CD14-positive monocyte (primary cell): ENCODE measurements around the gene STRAP. TPM values are rescaled to one million over a fixed set of nuclear protein-coding genes. Genes with fewer than 3 reads are reported as not detected.
A peak's percentile ranks its signal among the peaks of the same experiment; 100 is the strongest.

Source experiments
- DNase-seq, 3 donors: peaks; one replicate each; pipeline ENCODE4 v3.0.0-alpha.2; 2011 to 2022
- H2AFZ ChIP-seq: 2 replicates; pipeline ENCODE4 v1.6.0; 2012; ENCODE audit warnings: mild to moderate bottlenecking, low read depth, low read length, inconsistent platforms; ENCODE audit not compliant: insufficient read depth, poor library complexity, severe bottlenecking
- H3K27ac ChIP-seq, 2 donors: 1 replicate in 1 of 2; 2 replicates in 1 of 2; pipeline ENCODE4 v1.5.1; 2012 to 2013; ENCODE audit warnings: low read length in 2 of 2, control low read depth in 1 of 2, inconsistent platforms in 1 of 2, low read depth in 1 of 2, mild to moderate bottlenecking in 1 of 2
- H3K27me3 ChIP-seq, 2 donors: one replicate each; pipeline versions ENCODE4 v1.6.0 to v1.6.1; 2011 to 2013; ENCODE audit warnings: low read length in 2 of 2; ENCODE audit not compliant: control insufficient read depth in 2 of 2, insufficient read depth in 2 of 2
- H3K36me3 ChIP-seq, 2 donors: replicated peaks in 1 of 2; 1 replicate in 1 of 2; 2 replicates in 1 of 2; pipeline versions ENCODE4 v1.5.1 to v1.6.1; 2012 to 2013; ENCODE audit warnings: low read length in 2 of 2, control low read depth in 1 of 2, inconsistent platforms in 1 of 2, mild to moderate bottlenecking in 1 of 2; ENCODE audit not compliant: insufficient read depth in 2 of 2, control insufficient read depth in 1 of 2
- H3K4me1 ChIP-seq, 2 donors: 1 replicate in 1 of 2; 2 replicates in 1 of 2; pipeline versions ENCODE4 v1.5.1 to v1.6.1; 2012 to 2013; ENCODE audit warnings: low read length in 2 of 2, control low read depth in 1 of 2, inconsistent platforms in 1 of 2, mild to moderate bottlenecking in 1 of 2, moderate library complexity in 1 of 2; ENCODE audit not compliant: insufficient read depth in 2 of 2, control insufficient read depth in 1 of 2
- H3K4me2 ChIP-seq: replicated peaks from 2 replicates; pipeline ENCODE3; 2012; ENCODE audit warnings: low read length, moderate library complexity, mild to moderate bottlenecking; ENCODE audit not compliant: poor library complexity, severe bottlenecking; ENCODE audit errors: extremely low read depth
- H3K4me3 ChIP-seq, 3 experiments: fragments of 200-600 bp in 1 of 3; sonication (generic) in 1 of 3; replicated peaks in 1 of 3; 1 replicate in 2 of 3; 2 replicates in 1 of 3; pipeline ENCODE4 v1.5.1; 2011 to 2013; ENCODE audit warnings: low read length in 3 of 3, mild to moderate bottlenecking in 3 of 3, control low read depth in 2 of 3, low read depth in 2 of 3, inconsistent platforms in 1 of 3, moderate library complexity in 1 of 3
- H3K79me2 ChIP-seq: 2 replicates; pipeline ENCODE4 v1.6.0; 2012; ENCODE audit warnings: mild to moderate bottlenecking, control low read depth, inconsistent platforms, low read length, moderate library complexity; ENCODE audit not compliant: insufficient read depth
- H3K9ac ChIP-seq: 2 replicates; pipeline ENCODE4 v1.6.0; 2017; ENCODE audit warnings: low read length, mild to moderate bottlenecking; ENCODE audit not compliant: insufficient read depth, poor library complexity, severe bottlenecking
- H3K9me3 ChIP-seq, 2 donors: replicated peaks in 1 of 2; 1 replicate in 1 of 2; 2 replicates in 1 of 2; pipeline versions ENCODE4 v1.5.1 to v1.6.1; 2012 to 2013; ENCODE audit warnings: low read length in 2 of 2, control low read depth in 1 of 2; ENCODE audit not compliant: control insufficient read depth in 1 of 2, insufficient read depth in 1 of 2
- H4K20me1 ChIP-seq: 2 replicates; pipeline ENCODE4 v1.6.0; 2012; ENCODE audit warnings: mild to moderate bottlenecking, low read length, control low read depth, moderate library complexity; ENCODE audit not compliant: insufficient read depth
- H3K27ac Mint-ChIP-seq, 7 donors: one replicate each; pipeline ENCODE4 v1.8.0; 2020; ENCODE audit warnings: mild to moderate bottlenecking in 7 of 7, mixed read lengths in 7 of 7, moderate library complexity in 6 of 7, inconsistent platforms in 2 of 7
- H3K27me3 Mint-ChIP-seq, 3 donors: one replicate each; pipeline ENCODE4 v1.8.0; 2021 to 2022; ENCODE audit warnings: low read depth in 3 of 3, mild to moderate bottlenecking in 3 of 3, mixed read lengths in 3 of 3, moderate library complexity in 3 of 3, inconsistent platforms in 1 of 3
- H3K36me3 Mint-ChIP-seq, 2 donors: one replicate each; pipeline ENCODE4 v1.8.0; 2020; ENCODE audit warnings: mixed read lengths in 2 of 2, inconsistent platforms in 1 of 2, mild to moderate bottlenecking in 1 of 2
- H3K4me1 Mint-ChIP-seq: one replicate; pipeline ENCODE4 v1.8.0; 2020; ENCODE audit warnings: mild to moderate bottlenecking, mixed read lengths
- H3K4me3 Mint-ChIP-seq, 2 donors: one replicate each; pipeline ENCODE4 v1.8.0; 2020; ENCODE audit warnings: mild to moderate bottlenecking in 2 of 2, mixed read lengths in 2 of 2, moderate library complexity in 1 of 2
- H3K9me3 Mint-ChIP-seq, 7 donors: one replicate each; pipeline ENCODE4 v1.8.0; 2020 to 2022; ENCODE audit warnings: mixed read lengths in 7 of 7, mild to moderate bottlenecking in 6 of 7, moderate library complexity in 6 of 7, inconsistent platforms in 2 of 7
- CTCF ChIP-seq: fragments of 200-600 bp; IDR thresholded peaks from one replicate; pipeline ENCODE4 v1.8.0; 2022; ENCODE audit warnings: antibody characterized with exemption, mild to moderate bottlenecking
- WGBS: methylation state at CpG from one replicate; pipeline ENCODE4 v1.1.5; 2013; ENCODE audit warnings: missing lambda C conversion rate; ENCODE audit not compliant: insufficient coverage; 5-methylcytosine and 5-hydroxymethylcytosine counted together
- intact Hi-C, 2 donors: fragments of 100-400 bp; cut with micrococcal nuclease; formaldehyde crosslinking; loops; one replicate each; pipeline versions ENCODE4 v1.15.0 to v1.15.1; 2023
- polyA plus RNA-seq, 3 donors: library from polyadenylated mRNA; depleted of rRNA in 1 of 3; unstranded in 2 of 3; stranded (reverse) in 1 of 3; fragments of 300-500 nt in 2 of 3; fragments of >200 nt in 1 of 3; fragmentation: Illumina TruSeq in 2 of 3; gene quantifications; 1 replicate in 2 of 3; 2 replicates in 1 of 3; pipeline ENCODE4 v1.2.3, GENCODE V29; 2012 to 2021

STRAP gene
- polyA plus RNA-seq, 3 donors: 53.7 to 111 (median 98.2) TPM

GRCh38 chr12:15880721-15881120, 1.5 kb upstream of the STRAP start:
- no peak overlapping the region for H2AFZ ChIP-seq
- peaks cover 36% of the 10 kb centered on the region for H3K79me2 ChIP-seq
- peaks cover 15 to 18% of the 10 kb centered on the region in 2 donors for H3K36me3 Mint-ChIP-seq
- peaks cover 30% of the 10 kb centered on the region for H3K4me1 Mint-ChIP-seq
- H3K4me3 ChIP-seq: no peak overlapping the region
- no peak for DNase-seq
- no peak overlapping the region for H3K4me2 ChIP-seq
- H3K9ac ChIP-seq: no peak overlapping the region
- peaks cover 1 to 6% (median 2%) of the 10 kb centered on the region in 3 donors for H3K27me3 Mint-ChIP-seq
- peaks cover 3% of the 10 kb centered on the region for H4K20me1 ChIP-seq
- TF ChIP-seq CTCF: no peak
- no peak overlapping the region for H3K4me3 Mint-ChIP-seq
- H3K4me1 ChIP-seq: peaks cover 20 to 23% of the 10 kb centered on the region in 2 donors
- H3K27ac ChIP-seq: no peak overlapping the region
- H3K9me3 Mint-ChIP-seq: peaks cover 0 to 2% (median 0%) of the 10 kb centered on the region in 7 donors
- peak overlapping the region in 1 of 7 donors; percentile 36 for H3K27ac Mint-ChIP-seq
- WGBS: 100% methylated on average over 1 of the region's 3 CpGs
- intact Hi-C loops: no loop called here
- no peaks in the 10 kb centered on the region for H3K27me3 ChIP-seq
- peaks cover 0 to 12% of the 10 kb centered on the region in 2 donors for H3K36me3 ChIP-seq
- no peaks in the 10 kb centered on the region for H3K9me3 ChIP-seq

GRCh38 chr12:15883536-15883935, 1.3 kb downstream of the STRAP start:
- no peak for TF ChIP-seq CTCF
- Mint-ChIP-seq H3K27me3 (peaks cover 2 to 6% (median 3%) of the 10 kb centered on the region in 3 donors), H3K4me1 (peaks cover 32% of the 10 kb centered on the region), H3K4me3 (peak overlapping the region; percentile 94), H3K27ac (peak overlapping the region in 6 of 7 donors; percentile 6 to 99 (median 98)), H3K36me3 (peaks cover 38 to 40% of the 10 kb centered on the region in 2 donors), H3K9me3 (no peaks in the 10 kb centered on the region)
- H3K36me3 ChIP-seq: peaks cover 11 to 38% of the 10 kb centered on the region in 2 donors
- peaks cover 27% of the 10 kb centered on the region for H4K20me1 ChIP-seq
- intact Hi-C loops: no loop called here
- H3K4me3 ChIP-seq: peak overlapping the region in 2 of 3 experiments; percentile 67 to 86
- H3K9ac ChIP-seq: no peak overlapping the region
- H3K4me2 ChIP-seq: peak overlapping the region; percentile 87
- H3K27me3 ChIP-seq: no peaks in the 10 kb centered on the region
- H3K9me3 ChIP-seq: no peaks in the 10 kb centered on the region
- peaks cover 64% of the 10 kb centered on the region for H3K79me2 ChIP-seq
- H3K4me1 ChIP-seq: peaks cover 20 to 23% of the 10 kb centered on the region in 2 donors
- H2AFZ ChIP-seq: no peak overlapping the region
- H3K27ac ChIP-seq: peak overlapping the region in 1 of 2 donors; percentile 98
- WGBS: 89% methylated on average over 3 of the region's 6 CpGs
- DNase-seq: no peak
